ENCODE results near the gene NF2.

DNA sequence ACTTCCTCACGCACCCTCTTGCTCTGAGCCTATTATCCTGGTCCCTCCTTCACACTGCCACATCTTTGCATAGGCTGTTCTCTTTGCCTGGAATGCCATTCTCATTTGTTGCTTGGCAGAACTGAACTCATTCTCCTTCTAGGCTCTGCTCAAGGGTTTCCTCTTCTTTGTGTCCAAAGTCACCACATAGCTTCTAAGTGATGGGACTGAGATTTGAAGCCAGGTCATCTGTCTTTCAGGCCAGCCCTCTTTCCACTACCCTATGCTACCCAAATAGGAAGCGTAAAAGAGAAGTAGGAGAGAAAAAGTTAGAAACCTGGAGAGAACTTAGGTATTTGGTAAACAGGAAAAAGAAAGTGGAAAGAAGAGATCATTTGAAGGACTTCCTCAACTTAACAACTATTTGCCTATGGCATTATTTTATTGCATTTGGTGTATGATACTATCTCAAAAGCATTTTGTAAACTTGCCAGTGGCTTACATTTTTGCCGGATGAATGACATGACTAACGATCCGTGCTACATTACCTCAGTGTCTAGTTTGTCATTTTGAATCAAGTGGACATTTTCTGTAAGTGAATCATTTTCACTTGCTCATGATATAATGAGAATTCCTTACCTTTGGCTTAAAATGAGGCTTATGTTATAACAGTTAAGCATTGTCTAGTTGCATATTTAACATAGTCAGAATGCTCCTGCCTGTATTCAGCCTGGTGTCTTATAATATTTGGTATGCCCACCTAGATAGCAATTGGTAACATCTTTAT lies 18.5 kb downstream of the NF2 start:
- TF ChIP-seq POLR2A (IDR thresholded peaks at IDR 0.05; ENCODE audit: low read depth, low read length) = no peak
- TF ChIP-seq POLR2AphosphoS5 (IDR thresholded peaks at IDR 0.05; ENCODE audit: low read length) = no peak
- no peak for TF ChIP-seq ETV6 (conservative IDR thresholded peaks at IDR 0.05 in 1 of 2, IDR thresholded peaks at IDR 0.05 in 1 of 2; ENCODE audit: borderline replicate concordance in 1 of 2, low read depth in 1 of 2)
- TF ChIP-seq ZNF217 (IDR thresholded peaks at IDR 0.05) = no peak
- no peak for TF ChIP-seq NFYB (IDR thresholded peaks at IDR 0.05; ENCODE audit: insufficient read depth, low read depth, low read length)
- TF ChIP-seq, protein P1, sequence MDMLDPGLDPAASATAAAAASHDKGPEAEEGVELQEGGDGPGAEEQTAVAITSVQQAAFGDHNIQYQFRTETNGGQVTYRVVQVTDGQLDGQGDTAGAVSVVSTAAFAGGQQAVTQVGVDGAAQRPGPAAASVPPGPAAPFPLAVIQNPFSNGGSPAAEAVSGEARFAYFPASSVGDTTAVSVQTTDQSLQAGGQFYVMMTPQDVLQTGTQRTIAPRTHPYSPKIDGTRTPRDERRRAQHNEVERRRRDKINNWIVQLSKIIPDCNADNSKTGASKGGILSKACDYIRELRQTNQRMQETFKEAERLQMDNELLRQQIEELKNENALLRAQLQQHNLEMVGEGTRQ (IDR thresholded peaks at IDR 0.05; ENCODE audit: borderline replicate concordance, low read depth, low read length) = no peak
- TF ChIP-seq JUNB (IDR thresholded peaks at IDR 0.05) = no peak
- no peak for TF ChIP-seq HDAC6 (IDR thresholded peaks at IDR 0.05; ENCODE audit: unreplicated experiment)
- no peak for TF ChIP-seq RB1 (IDR thresholded peaks at IDR 0.05; ENCODE audit: borderline replicate concordance)

Measured in GM12878 (cell line).